H9 (cell line): ENCODE results near the gene YTHDC1. TPM values are rescaled to one million over a fixed set of nuclear protein-coding genes. Genes with fewer than 3 reads are reported as not detected.

ENCODE experiments used
- DNase-seq: peaks from one replicate; pipeline ENCODE4 v3.0.0-alpha.2; 2017
- H2AFZ ChIP-seq: one replicate; pipeline ENCODE4 v1.6.1; 2013; ENCODE audit warnings: mild to moderate bottlenecking, low read length, control low read depth, moderate library complexity
- H2AK5ac ChIP-seq: 2 replicates; pipeline ENCODE4 v1.6.1; 2013; ENCODE audit warnings: low read length, control low read depth, mixed read lengths; ENCODE audit not compliant: insufficient read length
- H2BK120ac ChIP-seq: one replicate; pipeline ENCODE4 v1.6.1; 2013; ENCODE audit warnings: low read depth, mild to moderate bottlenecking, low read length, control low read depth, inconsistent platforms; ENCODE audit not compliant: poor library complexity, severe bottlenecking
- H2BK12ac ChIP-seq: 2 replicates; pipeline ENCODE4 v1.6.1; 2013; ENCODE audit warnings: low read length, control low read depth, mixed read lengths, low read depth; ENCODE audit not compliant: insufficient read length
- H2BK15ac ChIP-seq: 2 replicates; pipeline ENCODE4 v1.6.1; 2013; ENCODE audit warnings: low read depth, low read length, control low read depth
- H2BK20ac ChIP-seq: one replicate; pipeline ENCODE4 v1.6.1; 2013; ENCODE audit warnings: low read depth, mild to moderate bottlenecking, low read length, control low read depth, inconsistent platforms; ENCODE audit not compliant: poor library complexity, severe bottlenecking
- H2BK5ac ChIP-seq: 2 replicates; pipeline ENCODE4 v1.6.1; 2013; ENCODE audit warnings: low read length, control low read depth, mixed read lengths; ENCODE audit not compliant: insufficient read length
- H3K14ac ChIP-seq: 2 replicates; pipeline ENCODE4 v1.6.1; 2013; ENCODE audit warnings: low read length, control low read depth; ENCODE audit not compliant: insufficient read depth
- H3K18ac ChIP-seq: 2 replicates; pipeline ENCODE4 v1.6.1; 2013; ENCODE audit warnings: low read depth, mild to moderate bottlenecking, mixed read lengths, low read length, control low read depth; ENCODE audit not compliant: insufficient read length
- H3K23ac ChIP-seq: 2 replicates; pipeline ENCODE4 v1.6.1; 2013; ENCODE audit warnings: low read length, control low read depth, mixed read lengths, low read depth; ENCODE audit not compliant: insufficient read length
- H3K23me2 ChIP-seq: 2 replicates; pipeline ENCODE4 v1.6.1; 2013; ENCODE audit warnings: low read depth, mild to moderate bottlenecking, mixed read lengths, low read length, control low read depth; ENCODE audit not compliant: insufficient read length, poor library complexity, severe bottlenecking
- H3K27ac ChIP-seq: 2 replicates; pipeline ENCODE4 v1.5.1; 2013; ENCODE audit warnings: low read length, control low read depth, mixed read lengths, low read depth; ENCODE audit not compliant: insufficient read length
- H3K27me3 ChIP-seq: 2 replicates; pipeline ENCODE4 v1.6.1; 2013; ENCODE audit warnings: low read length, control low read depth, inconsistent platforms; ENCODE audit not compliant: insufficient read depth
- H3K4ac ChIP-seq: 2 replicates; pipeline ENCODE4 v1.6.1; 2013; ENCODE audit warnings: low read depth, mild to moderate bottlenecking, control low read depth, inconsistent platforms, low read length, moderate library complexity
- H3K4me1 ChIP-seq: 2 replicates; pipeline ENCODE4 v1.6.1; 2013; ENCODE audit warnings: low read length, control low read depth, inconsistent platforms; ENCODE audit not compliant: insufficient read depth
- H3K4me2 ChIP-seq: 2 replicates; pipeline ENCODE4 v1.6.1; 2013; ENCODE audit warnings: low read length, control low read depth, mixed read lengths; ENCODE audit not compliant: insufficient read length, insufficient read depth
- H3K56ac ChIP-seq: 2 replicates; pipeline ENCODE4 v1.6.1; 2013; ENCODE audit warnings: low read depth, mild to moderate bottlenecking, mixed read lengths, low read length, control low read depth; ENCODE audit not compliant: insufficient read length
- H3K79me1 ChIP-seq: 2 replicates; pipeline ENCODE4 v1.6.1; 2013; ENCODE audit warnings: low read depth, mild to moderate bottlenecking, moderate library complexity, low read length, control low read depth, inconsistent platforms; ENCODE audit not compliant: insufficient read depth, poor library complexity, severe bottlenecking
- H3K79me2 ChIP-seq: 2 replicates; pipeline ENCODE4 v1.6.1; 2013; ENCODE audit warnings: low read length, control low read depth, inconsistent platforms; ENCODE audit not compliant: insufficient read depth
- H3K9ac ChIP-seq: 2 replicates; pipeline ENCODE4 v1.6.1; 2013; ENCODE audit warnings: low read length, control low read depth, mixed read lengths; ENCODE audit not compliant: insufficient read length; ENCODE audit errors: extremely low read depth
- H3K9me3 ChIP-seq: one replicate; pipeline ENCODE4 v1.6.1; 2013; ENCODE audit warnings: low read depth, low read length, inconsistent platforms; ENCODE audit not compliant: control insufficient read depth
- H3T11ph ChIP-seq: one replicate; pipeline ENCODE4 v1.6.1; 2013; ENCODE audit warnings: mild to moderate bottlenecking, low read length, control low read depth, inconsistent platforms
- H4K20me1 ChIP-seq: one replicate; pipeline ENCODE4 v1.6.1; 2013; ENCODE audit not compliant: control insufficient read depth, insufficient read length, insufficient read depth
- H4K5ac ChIP-seq: 2 replicates; pipeline ENCODE4 v1.6.1; 2013; ENCODE audit warnings: low read depth, mild to moderate bottlenecking, mixed read lengths, low read length, control low read depth; ENCODE audit not compliant: insufficient read length
- H4K8ac ChIP-seq: replicated peaks from 2 replicates; pipeline ENCODE4 v1.6.1; 2013; ENCODE audit warnings: low read length, control low read depth, mixed read lengths, low read depth; ENCODE audit not compliant: insufficient read length
- H4K91ac ChIP-seq: 2 replicates; pipeline ENCODE4 v1.6.1; 2013; ENCODE audit warnings: low read depth, mild to moderate bottlenecking, moderate library complexity, mixed read lengths, low read length, control low read depth; ENCODE audit not compliant: insufficient read length
- H3K27ac Mint-ChIP-seq, 3 experiments: 2 replicates in 2 of 3; 3 replicates in 1 of 3; pipeline ENCODE4 v1.8.0; 2020 to 2021; ENCODE audit warnings: mixed read lengths in 3 of 3, mild to moderate bottlenecking in 1 of 3, moderate library complexity in 1 of 3
- H3K27me3 Mint-ChIP-seq: 2 replicates; pipeline ENCODE4 v1.8.0; 2021; ENCODE audit warnings: low read depth, mild to moderate bottlenecking, moderate library complexity, mixed read lengths
- H3K36me3 Mint-ChIP-seq, 3 experiments: 2 replicates in 2 of 3; 3 replicates in 1 of 3; pipeline ENCODE4 v1.8.0; 2020 to 2021; ENCODE audit warnings: low read depth in 3 of 3, mixed read lengths in 3 of 3; ENCODE audit not compliant: insufficient read depth in 1 of 3
- H3K4me1 Mint-ChIP-seq, 2 experiments: 2 replicates each; pipeline ENCODE4 v1.8.0; 2020; ENCODE audit warnings: mixed read lengths in 2 of 2
- H3K4me3 Mint-ChIP-seq, 2 experiments: 2 replicates in 1 of 2; 3 replicates in 1 of 2; pipeline ENCODE4 v1.8.0; 2020 to 2021; ENCODE audit warnings: mild to moderate bottlenecking in 2 of 2, mixed read lengths in 2 of 2, moderate library complexity in 1 of 2
- H3K9me3 Mint-ChIP-seq, 2 experiments: 2 replicates in 1 of 2; 3 replicates in 1 of 2; pipeline ENCODE4 v1.8.0; 2020; ENCODE audit warnings: mild to moderate bottlenecking in 2 of 2, mixed read lengths in 2 of 2, moderate library complexity in 1 of 2
- WGBS: extraction: QIAGEN DNeasy Blood & Tissue Kit; methylation state at CpG from one replicate; pipeline ENCODE4 v1.1.7; 2013; ENCODE audit warnings: missing lambda C conversion rate, low lambda C conversion rate, mixed read lengths; ENCODE audit not compliant: insufficient read length; ENCODE audit errors: extremely low coverage; 5-methylcytosine and 5-hydroxymethylcytosine counted together
- total RNA-seq: library from RNA; stranded (reverse); gene quantifications from 2 replicates; pipeline ENCODE4 v1.2.1, GENCODE V29; 2021
- TF ChIP-seq, protein P1 (sequence below): fragments of 200-600 bp; sonication (generic); conservative IDR thresholded peaks from 3 replicates; pipeline ENCODE4 v1.8.0; 2021; ENCODE audit warnings: antibody characterized with exemption, mild to moderate bottlenecking

The YTHDC1 gene
- total RNA-seq, 1 experiment from 2014 or later, result 158 TPM

GRCh38 chr4:68291256-68291655 is 58.6 kb downstream of the YTHDC1 start:
- Histone ChIP-seq H4K20me1 (no peaks in the 10 kb centered on the region), H3T11ph (no peak overlapping the region), H3K18ac (no peak overlapping the region), H3K56ac (no peak overlapping the region), H3K4me2 (no peak overlapping the region), H2AFZ (no peak overlapping the region), H2AK5ac (no peak overlapping the region), H3K14ac (no peak overlapping the region), H3K9me3 (no peaks in the 10 kb centered on the region), H3K27me3 (peaks cover 1% of the 10 kb centered on the region; the same call in 1 of the 2 replicates), H2BK20ac (no peak overlapping the region), H3K27ac (no peak overlapping the region), H3K23ac (no peak overlapping the region), H2BK5ac (no peak overlapping the region), H2BK15ac (no peak overlapping the region), H2BK12ac (no peak overlapping the region), H3K79me2 (no peaks in the 10 kb centered on the region), H4K5ac (no peak overlapping the region), H3K9ac (no peak overlapping the region), H3K4ac (no peak overlapping the region), H3K4me1 (no peaks in the 10 kb centered on the region), H4K91ac (no peak overlapping the region), H3K79me1 (no peaks in the 10 kb centered on the region), H4K8ac (no peak overlapping the region), H2BK120ac (no peak overlapping the region), H3K23me2 (no peaks in the 10 kb centered on the region)
- no CpG with 5 or more reads among the region's 1 CpG for WGBS
- Mint-ChIP-seq H3K27me3 (peaks cover 10% of the 10 kb centered on the region), H3K36me3 (peaks cover 6 to 10% (median 9%) of the 10 kb centered on the region in 3 experiments; a peak in 4 of 7 replicates), H3K9me3 (peaks cover 9 to 21% of the 10 kb centered on the region in 2 experiments; a peak in 4 of 5 replicates), H3K27ac (no peak overlapping the region), H3K4me1 (peaks cover 4 to 5% of the 10 kb centered on the region in 2 experiments), H3K4me3 (no peak overlapping the region)
- TF ChIP-seq, protein P1, sequence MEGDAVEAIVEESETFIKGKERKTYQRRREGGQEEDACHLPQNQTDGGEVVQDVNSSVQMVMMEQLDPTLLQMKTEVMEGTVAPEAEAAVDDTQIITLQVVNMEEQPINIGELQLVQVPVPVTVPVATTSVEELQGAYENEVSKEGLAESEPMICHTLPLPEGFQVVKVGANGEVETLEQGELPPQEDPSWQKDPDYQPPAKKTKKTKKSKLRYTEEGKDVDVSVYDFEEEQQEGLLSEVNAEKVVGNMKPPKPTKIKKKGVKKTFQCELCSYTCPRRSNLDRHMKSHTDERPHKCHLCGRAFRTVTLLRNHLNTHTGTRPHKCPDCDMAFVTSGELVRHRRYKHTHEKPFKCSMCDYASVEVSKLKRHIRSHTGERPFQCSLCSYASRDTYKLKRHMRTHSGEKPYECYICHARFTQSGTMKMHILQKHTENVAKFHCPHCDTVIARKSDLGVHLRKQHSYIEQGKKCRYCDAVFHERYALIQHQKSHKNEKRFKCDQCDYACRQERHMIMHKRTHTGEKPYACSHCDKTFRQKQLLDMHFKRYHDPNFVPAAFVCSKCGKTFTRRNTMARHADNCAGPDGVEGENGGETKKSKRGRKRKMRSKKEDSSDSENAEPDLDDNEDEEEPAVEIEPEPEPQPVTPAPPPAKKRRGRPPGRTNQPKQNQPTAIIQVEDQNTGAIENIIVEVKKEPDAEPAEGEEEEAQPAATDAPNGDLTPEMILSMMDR, result no peak
- no peak for DNase-seq
